SIG-M5 treated with dmso at 0.1 percent for 504 hours (cell line): ENCODE measurements around the gene TTLL3.
A peak's percentile ranks its signal among the peaks of the same experiment; 100 is the strongest.
"Not testable (repeated sequence)": the region's sequence is repeated elsewhere in the genome, so short reads cannot be mapped to it uniquely, and the experiment has no call there.

Experiments used
- DNase-seq: peaks from one replicate; lab custom pipeline; 2025; ENCODE audit not compliant: unreplicated experiment; lab: John Stamatoyannopoulos, UW

Gene TTLL3

DNA sequence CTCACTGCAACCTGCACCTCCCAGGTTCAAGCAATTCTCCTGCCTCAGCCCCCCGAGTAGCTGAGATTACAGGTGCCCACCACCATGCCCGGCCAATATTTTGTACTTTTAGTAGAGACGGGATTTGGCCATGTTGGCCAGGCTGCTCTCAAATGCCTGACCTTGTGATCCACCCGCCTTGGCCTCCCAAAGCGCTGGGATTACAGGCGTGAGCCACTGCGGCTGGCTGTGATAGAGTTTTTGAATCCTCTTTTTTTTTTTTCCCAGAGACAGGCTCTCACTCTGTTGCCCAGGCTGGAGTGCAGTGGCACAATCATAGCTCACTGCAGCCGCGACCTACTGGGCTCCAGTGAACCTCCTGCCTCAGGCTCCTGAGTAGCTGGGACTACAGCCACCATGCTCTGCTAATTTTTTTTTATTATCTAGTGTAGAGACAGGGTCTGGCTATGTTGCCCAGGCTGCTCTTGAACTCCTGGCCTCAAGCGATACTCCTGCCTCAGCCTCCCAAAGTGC lies 55.1 kb downstream of the TTLL3 start:
- not testable (repeated sequence) for DNase-seq

DNA sequence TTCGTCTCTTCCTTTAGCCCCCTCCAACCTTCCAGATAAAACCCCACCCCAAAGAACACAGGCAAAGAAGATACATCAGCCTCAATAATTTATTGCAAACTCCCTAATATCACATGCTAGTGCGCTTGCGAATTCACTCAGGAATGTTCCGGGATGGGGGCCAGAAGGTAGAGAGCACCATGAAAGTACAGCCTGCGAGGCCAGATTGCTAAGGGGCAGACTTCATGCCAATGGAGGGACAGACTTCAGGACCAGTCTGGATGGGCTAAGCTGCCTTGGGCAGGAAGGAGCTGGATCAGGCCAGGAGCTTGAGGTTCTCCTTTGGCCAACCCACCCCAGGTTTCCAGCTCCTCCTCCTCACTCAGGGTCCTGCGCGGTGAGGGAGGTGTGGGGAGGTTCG lies 56.6 kb downstream of the TTLL3 start:
- DNase-seq: no peak

DNA sequence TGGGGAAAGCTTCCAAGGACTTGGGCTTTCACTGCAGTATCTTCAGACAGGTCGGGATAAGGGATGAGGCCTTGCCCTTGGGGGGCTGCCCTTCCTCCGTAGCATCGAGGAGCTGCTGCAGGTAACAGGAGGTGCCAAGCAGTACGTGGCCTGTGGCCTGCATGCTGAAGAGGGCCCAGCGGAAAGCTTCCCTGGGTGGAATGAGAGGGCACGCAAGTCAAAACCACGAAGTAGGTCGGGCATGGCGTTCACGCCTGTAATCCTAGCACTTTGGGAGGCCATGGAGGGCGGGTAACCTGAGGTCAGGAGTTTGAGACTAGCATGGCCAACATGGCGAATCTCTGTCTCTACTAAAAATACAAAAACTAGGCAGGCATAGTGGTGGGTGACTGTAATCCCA lies 57.0 kb downstream of the TTLL3 start:
- DNase-seq: no peak

DNA sequence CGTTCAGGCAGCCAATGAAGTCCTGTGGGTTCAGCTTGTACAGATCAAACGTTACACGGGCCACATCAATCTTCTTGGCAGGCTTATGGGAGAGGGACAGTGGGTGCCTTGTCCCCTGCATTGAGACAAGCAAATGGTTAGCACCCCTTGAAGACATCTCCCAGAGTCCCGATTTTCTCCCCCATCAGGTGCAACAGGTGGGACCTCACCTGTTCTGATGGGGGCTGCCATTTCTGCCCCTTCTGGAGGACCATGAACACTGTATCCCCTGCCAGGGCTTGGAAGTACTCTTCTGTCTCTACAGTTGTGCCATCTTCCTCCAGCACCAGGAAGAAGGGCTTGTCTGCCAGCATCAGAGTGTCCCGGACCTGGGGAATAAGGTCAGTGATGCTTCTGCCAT lies 59.9 kb downstream of the TTLL3 start:
- no peak for DNase-seq

DNA sequence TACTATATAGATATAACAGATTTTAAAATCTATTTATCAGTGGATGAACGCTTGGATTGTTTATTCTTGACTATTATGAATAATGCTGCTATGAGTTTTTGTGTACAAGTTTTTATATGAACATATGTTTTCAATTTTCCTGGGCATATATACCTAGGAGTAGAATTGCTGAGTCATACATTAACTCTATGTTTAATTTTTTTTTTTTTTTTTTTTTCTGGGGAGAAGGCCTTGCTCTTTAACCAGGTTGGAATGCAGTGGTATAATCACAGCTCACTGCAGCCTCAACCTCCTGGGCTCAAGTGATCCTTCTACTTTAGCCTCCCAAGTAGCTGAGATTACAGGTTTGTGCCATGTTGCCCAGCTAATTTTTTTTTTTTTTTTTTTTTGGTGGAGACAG lies 60.9 kb downstream of the TTLL3 start:
- no peak for DNase-seq

DNA sequence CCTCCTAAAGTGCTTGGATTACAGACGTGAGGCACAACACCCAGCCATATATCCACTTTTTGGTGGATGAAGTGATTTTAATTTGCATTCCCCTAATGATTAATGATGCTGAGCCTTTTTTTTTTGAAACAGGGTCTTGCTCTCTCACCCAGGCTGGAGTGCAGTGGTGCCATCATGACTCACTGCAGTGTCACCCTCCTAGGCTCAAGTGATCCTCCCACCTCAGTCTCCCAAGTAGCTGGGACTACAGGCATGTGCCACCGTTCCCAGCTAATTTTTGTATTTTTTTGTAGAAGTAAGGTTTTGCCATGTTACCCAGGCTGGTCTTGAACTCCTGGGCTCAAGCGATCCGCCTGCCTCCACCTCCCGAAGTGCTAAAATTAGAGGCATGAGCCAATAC lies 62.0 kb downstream of the TTLL3 start:
- DNase-seq: not testable (repeated sequence)

DNA sequence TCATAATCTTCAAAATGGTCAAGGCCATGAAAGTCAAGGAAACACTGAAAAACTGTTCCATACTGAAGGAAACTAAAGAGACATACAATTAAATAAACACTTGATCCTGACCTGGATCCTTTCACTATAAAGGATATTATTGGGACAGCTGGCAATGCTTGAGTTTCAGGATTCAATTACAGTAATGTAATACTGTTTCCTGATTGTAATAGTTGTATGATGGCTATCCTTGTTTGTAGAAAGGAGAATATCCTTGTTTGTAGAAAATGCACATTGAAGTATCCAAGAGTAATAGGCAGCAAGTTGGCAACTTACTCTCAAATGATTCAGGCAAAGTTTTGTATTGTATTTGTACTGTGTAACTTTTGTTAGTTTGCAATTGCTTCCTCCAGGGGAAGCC lies 65.4 kb downstream of the TTLL3 start:
- DNase-seq: no peak

DNA sequence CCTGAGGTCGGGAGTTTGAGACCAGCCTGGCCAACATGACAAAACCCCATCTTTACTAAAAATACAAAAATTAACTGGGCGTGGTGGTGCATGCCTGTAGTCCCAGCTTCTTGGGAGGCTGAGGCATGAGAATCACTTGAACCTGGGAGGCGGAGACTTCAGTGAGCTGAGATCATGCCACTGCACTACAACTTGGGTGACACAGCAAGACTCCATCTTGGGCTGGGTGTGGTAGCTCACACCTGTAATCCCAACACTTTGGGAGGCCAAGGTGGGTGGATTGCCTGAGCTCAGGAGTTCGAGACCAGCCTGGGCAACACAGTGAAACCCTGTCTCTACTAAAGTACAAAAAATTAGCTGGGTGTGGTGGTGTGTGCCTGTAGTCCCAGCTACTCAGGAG lies 66.2 kb downstream of the TTLL3 start:
- not testable (repeated sequence) for DNase-seq

DNA sequence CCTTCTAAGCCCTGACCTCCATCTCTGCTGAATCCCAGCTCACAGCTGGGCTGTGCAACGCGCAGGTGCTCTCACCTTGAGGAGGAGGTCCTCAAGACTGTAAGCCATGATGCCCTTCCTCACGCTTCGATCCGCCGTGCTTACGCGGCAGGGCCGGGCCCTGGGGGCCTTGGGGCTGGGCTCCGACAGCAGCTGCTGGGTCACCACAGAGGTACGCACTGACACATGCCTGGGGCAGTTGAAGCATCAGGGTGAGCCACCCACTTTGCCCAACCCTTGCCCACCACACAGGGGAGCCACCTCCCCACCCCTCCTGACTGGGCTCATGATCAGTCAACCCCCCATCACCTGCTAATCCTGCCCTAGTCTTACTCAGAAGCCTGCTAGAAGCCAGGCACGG lies 66.9 kb downstream of the TTLL3 start:
- no peak for DNase-seq

DNA sequence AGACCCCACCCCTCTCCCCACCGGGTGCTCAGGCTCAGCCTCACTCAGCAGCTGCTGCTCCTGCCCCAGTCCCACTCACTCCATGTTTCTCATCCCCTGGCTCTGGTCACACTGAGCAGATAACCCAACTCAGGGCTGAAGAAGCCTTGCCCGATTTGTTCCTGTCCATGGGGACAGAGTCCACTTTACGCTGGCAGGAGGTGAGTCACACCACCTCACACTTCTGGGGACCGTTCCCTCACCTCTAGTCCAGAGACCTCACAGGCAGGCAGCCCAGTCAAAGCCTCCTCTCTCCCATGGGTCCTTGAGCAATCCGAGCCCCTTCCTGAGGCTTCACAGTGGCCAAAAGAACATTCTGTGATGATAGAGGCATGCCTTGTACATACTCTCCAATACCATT lies 68.6 kb downstream of the TTLL3 start:
- no peak for DNase-seq

DNA sequence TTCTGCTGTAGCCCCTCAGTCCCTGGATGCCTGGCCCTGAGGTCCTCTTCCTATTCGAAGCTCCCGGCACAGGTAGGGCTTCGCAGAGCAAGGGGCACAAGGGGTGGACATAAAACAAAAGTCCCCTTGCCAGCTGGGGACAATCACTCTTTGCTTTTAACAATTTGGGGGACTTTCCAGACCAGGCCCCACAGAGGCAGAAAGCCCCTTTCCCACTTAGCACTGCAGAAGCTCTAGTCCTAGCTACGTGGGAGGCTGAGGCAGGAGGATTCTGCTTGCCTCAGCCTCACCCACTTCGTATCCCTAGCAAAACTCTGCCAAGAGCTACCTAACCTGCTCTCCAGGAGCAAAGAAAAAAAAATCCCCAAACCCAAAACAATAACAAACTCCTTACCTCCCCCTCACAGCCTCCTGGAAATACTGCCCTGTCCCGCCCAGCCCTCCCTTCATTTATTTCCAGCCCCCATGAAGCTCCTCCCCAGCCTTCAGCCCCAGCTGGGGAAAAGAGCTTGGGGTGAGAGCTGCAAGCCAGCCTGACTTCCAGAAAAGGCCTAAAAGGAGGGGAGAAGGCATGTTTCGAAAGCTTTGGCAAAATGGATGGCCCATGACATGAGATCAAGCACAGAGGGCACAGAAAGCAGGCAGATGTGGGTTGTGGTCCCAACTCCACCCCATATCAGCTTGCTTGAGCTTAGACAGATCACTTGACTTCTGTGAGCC lies 69.9 kb downstream of the TTLL3 start, which contains the start of gene CIDEC:
CIDEC (minus strand) TSS at position 424 of the 720 bp plus-strand sequence. CDS start 1,767 bp downstream, outside the sequence.
- no peak for DNase-seq

DNA sequence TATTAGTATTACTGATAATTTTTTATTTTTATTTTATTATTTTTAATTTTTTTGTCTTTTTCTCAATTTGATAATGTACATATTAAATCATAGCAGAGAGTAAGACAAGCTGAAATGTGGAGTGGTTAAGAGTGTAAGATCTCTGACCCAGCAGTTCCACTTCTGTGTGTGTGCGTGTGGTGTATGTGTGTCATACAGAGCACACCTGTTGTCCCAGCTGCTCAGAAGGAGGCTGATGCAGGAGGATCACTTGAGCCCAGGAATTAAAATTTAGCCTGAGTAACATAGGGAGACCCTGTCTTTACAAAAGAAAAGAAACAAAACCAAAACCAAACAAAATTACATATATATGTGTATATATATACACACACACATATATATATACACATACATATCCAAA lies 71.4 kb downstream of the TTLL3 start:
- DNase-seq: no peak

DNA sequence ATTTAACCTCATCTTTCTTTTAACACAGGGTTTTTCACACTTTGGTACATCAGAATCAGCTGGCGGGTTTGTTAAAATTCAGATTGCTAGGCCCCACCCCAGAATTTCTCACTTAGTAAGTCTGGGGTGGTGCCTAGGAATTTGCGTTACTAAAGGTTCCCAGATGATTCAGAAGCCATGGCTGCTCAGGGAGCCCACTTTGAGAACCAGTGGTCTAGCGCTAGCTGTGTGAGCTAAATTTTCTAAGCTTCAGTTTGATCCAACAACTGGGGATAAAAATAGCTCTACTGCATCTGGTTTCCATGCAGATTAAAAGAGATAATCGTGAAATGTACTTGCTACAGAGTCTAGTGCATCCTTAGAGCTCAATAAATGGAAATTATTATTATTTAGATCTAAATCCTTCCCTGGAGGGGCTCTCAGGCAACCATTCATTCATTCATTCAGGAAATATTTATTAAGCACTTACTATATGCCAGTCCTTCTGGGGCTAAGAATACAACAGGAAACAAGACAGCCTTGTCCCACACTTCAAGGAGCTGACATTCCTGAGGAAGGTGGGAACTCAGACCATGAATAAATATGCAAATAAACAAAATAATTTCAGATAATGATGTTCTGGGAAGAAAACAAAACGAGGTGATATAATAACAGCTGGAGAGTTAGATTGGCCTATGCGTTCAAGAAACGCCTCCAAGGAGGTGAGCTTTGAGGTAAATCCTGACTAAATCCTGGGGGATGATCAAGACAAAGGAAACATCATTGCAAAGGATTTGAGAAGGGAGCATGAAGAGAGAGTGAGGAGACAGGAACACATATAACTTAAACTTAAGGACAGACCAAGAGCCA lies 73.9 kb downstream of the TTLL3 start:
- no peak for DNase-seq

DNA sequence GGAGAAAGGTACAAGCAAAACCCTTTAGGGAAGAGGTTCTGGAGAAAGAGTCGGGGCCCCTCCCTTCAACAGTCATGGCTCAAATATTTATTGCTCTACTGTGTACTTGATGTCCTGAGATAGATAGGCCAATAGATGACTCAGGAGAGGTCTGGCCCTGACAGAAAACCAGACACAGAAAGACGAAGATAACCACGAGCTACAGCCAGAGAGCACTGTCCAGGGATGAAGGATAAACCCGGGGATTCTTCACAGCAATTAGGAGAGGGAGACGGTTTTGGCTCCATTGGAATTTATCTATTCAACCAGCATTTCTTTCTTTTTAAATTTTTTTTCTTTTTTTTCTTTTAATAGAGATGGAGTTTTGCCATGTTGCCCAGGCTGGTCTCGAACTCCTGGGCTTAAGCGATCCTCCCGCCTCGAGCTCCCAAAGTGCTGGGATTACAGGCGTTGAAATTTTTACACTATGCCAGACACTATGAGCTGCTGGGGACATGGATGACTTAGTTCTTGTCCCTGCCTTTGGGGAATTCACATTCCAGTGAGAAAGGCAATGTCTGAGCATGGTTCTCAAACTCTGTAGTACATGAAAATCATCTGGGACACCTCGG lies 74.6 kb downstream of the TTLL3 start:
- DNase-seq: peak; percentile 28
